ENCODE measurements around the gene TMEM145.

The TMEM145 gene

GRCh38 chr19:42360787-42361544, 47.9 kb downstream of the TMEM145 start:
- Mint-ChIP-seq H3K36me3 (ENCODE audit: insufficient read depth) (peaks cover 2% of the 10 kb centered on the region), H3K4me1 (peaks cover 7% of the 10 kb centered on the region), H3K9me3 (no peaks in the 10 kb centered on the region), H3K27me3 (no peaks in the 10 kb centered on the region), H3K27ac (ENCODE audit: low read depth) (no peak overlapping the region), H3K4me3 (no peak overlapping the region)
- ATAC-seq (replicated peaks; ENCODE audit: extremely low read depth, poor library complexity, severe bottlenecking): no peak
- no peak for DNase-seq (ENCODE audit: low spot score in 2 of 2)

- H3K4me1 Mint-ChIP-seq: peaks cover 7% of the 10 kb centered on the region
- no peak overlapping the region for H3K27ac Mint-ChIP-seq (ENCODE audit: low read depth)
- DNase-seq (ENCODE audit: low spot score in 2 of 2): no peak
- ATAC-seq (replicated peaks; ENCODE audit: extremely low read depth, poor library complexity, severe bottlenecking): no peak
- H3K36me3 Mint-ChIP-seq (ENCODE audit: insufficient read depth): peaks cover 2% of the 10 kb centered on the region
- H3K27me3 Mint-ChIP-seq: no peaks in the 10 kb centered on the region
- no peaks in the 10 kb centered on the region for H3K9me3 Mint-ChIP-seq
- H3K4me3 Mint-ChIP-seq: no peak overlapping the region
Observed at GRCh38 chr19:42361545-42361910, 48.4 kb downstream of the TMEM145 start.

- DNase-seq (ENCODE audit: low spot score in 2 of 2) (no peak), ATAC-seq (replicated peaks; ENCODE audit: extremely low read depth, poor library complexity, severe bottlenecking) (no peak)
- Mint-ChIP-seq H3K27me3 (no peaks in the 10 kb centered on the region), H3K4me1 (peaks cover 7% of the 10 kb centered on the region), H3K27ac (ENCODE audit: low read depth) (no peak overlapping the region), H3K9me3 (no peaks in the 10 kb centered on the region), H3K36me3 (ENCODE audit: insufficient read depth) (peaks cover 2% of the 10 kb centered on the region), H3K4me3 (no peak overlapping the region)
Observed at GRCh38 chr19:42362342-42362741, 49.2 kb downstream of the TMEM145 start.

GRCh38 chr19:42362891-42363440, 49.9 kb downstream of the TMEM145 start:
- no peak overlapping the region for H3K4me3 Mint-ChIP-seq
- no peaks in the 10 kb centered on the region for H3K9me3 Mint-ChIP-seq
- H3K27ac Mint-ChIP-seq (ENCODE audit: low read depth): no peak overlapping the region
- peaks cover 7% of the 10 kb centered on the region for H3K4me1 Mint-ChIP-seq
- peaks cover 2% of the 10 kb centered on the region for H3K36me3 Mint-ChIP-seq (ENCODE audit: insufficient read depth)
- DNase-seq (ENCODE audit: low spot score in 2 of 2) (no peak), ATAC-seq (replicated peaks; ENCODE audit: extremely low read depth, poor library complexity, severe bottlenecking) (no peak)
- no peaks in the 10 kb centered on the region for H3K27me3 Mint-ChIP-seq

- H3K27ac Mint-ChIP-seq (ENCODE audit: low read depth): no peak overlapping the region
- peaks cover 7% of the 10 kb centered on the region for H3K4me1 Mint-ChIP-seq
- no peak for ATAC-seq (replicated peaks; ENCODE audit: extremely low read depth, poor library complexity, severe bottlenecking)
- no peak overlapping the region for H3K4me3 Mint-ChIP-seq
- no peaks in the 10 kb centered on the region for H3K27me3 Mint-ChIP-seq
- DNase-seq (ENCODE audit: low spot score in 2 of 2): no peak
- peaks cover 2% of the 10 kb centered on the region for H3K36me3 Mint-ChIP-seq (ENCODE audit: insufficient read depth)
- no peaks in the 10 kb centered on the region for H3K9me3 Mint-ChIP-seq
Observed at GRCh38 chr19:42363614-42364346, 50.7 kb downstream of the TMEM145 start.

GRCh38 chr19:42366673-42367072, 53.6 kb downstream of the TMEM145 start:
- H3K9me3 Mint-ChIP-seq: no peaks in the 10 kb centered on the region
- ATAC-seq (replicated peaks; ENCODE audit: extremely low read depth, poor library complexity, severe bottlenecking): no peak
- peaks cover 2% of the 10 kb centered on the region for H3K36me3 Mint-ChIP-seq (ENCODE audit: insufficient read depth)
- no peak overlapping the region for H3K27ac Mint-ChIP-seq (ENCODE audit: low read depth)
- no peak overlapping the region for H3K4me3 Mint-ChIP-seq
- peaks cover 7% of the 10 kb centered on the region for H3K4me1 Mint-ChIP-seq
- no peaks in the 10 kb centered on the region for H3K27me3 Mint-ChIP-seq
- no peak for DNase-seq (ENCODE audit: low spot score in 2 of 2)

- no peaks in the 10 kb centered on the region for H3K9me3 Mint-ChIP-seq
- H3K27ac Mint-ChIP-seq (ENCODE audit: low read depth): no peak overlapping the region
- H3K27me3 Mint-ChIP-seq: no peaks in the 10 kb centered on the region
- no peak for ATAC-seq (replicated peaks; ENCODE audit: extremely low read depth, poor library complexity, severe bottlenecking)
- H3K4me3 Mint-ChIP-seq: no peak overlapping the region
- DNase-seq (ENCODE audit: low spot score in 2 of 2): no peak
- peaks cover 7% of the 10 kb centered on the region for H3K4me1 Mint-ChIP-seq
- H3K36me3 Mint-ChIP-seq (ENCODE audit: insufficient read depth): peaks cover 2% of the 10 kb centered on the region
Observed at GRCh38 chr19:42367929-42368328, 54.8 kb downstream of the TMEM145 start.

GRCh38 chr19:42368360-42368759, 55.3 kb downstream of the TMEM145 start:
- Mint-ChIP-seq H3K36me3 (ENCODE audit: insufficient read depth) (peaks cover 2% of the 10 kb centered on the region), H3K27ac (ENCODE audit: low read depth) (no peak overlapping the region)
- no peak for ATAC-seq (replicated peaks; ENCODE audit: extremely low read depth, poor library complexity, severe bottlenecking)

GRCh38 chr19:42368765-42369164, 55.7 kb downstream of the TMEM145 start:
- ATAC-seq (replicated peaks; ENCODE audit: extremely low read depth, poor library complexity, severe bottlenecking) (no peak), DNase-seq (ENCODE audit: low spot score in 2 of 2) (no peak)
- peaks cover under 1% of the 10 kb centered on the region for H3K4me1 Mint-ChIP-seq
- peaks cover 2% of the 10 kb centered on the region for H3K36me3 Mint-ChIP-seq (ENCODE audit: insufficient read depth)
- H3K9me3 Mint-ChIP-seq: no peaks in the 10 kb centered on the region
- H3K27ac Mint-ChIP-seq (ENCODE audit: low read depth): no peak overlapping the region
- no peak overlapping the region for H3K4me3 Mint-ChIP-seq
- no peaks in the 10 kb centered on the region for H3K27me3 Mint-ChIP-seq

More at GRCh38 chr19:42368360-42368759, 55.3 kb downstream of the TMEM145 start:
- no peak overlapping the region for H3K4me3 Mint-ChIP-seq
- H3K27me3 Mint-ChIP-seq: no peaks in the 10 kb centered on the region
- H3K4me1 Mint-ChIP-seq: peaks cover 5% of the 10 kb centered on the region
- no peaks in the 10 kb centered on the region for H3K9me3 Mint-ChIP-seq
- DNase-seq (ENCODE audit: low spot score in 2 of 2): no peak

- H3K4me3 Mint-ChIP-seq: no peak overlapping the region
- ATAC-seq (replicated peaks; ENCODE audit: extremely low read depth, poor library complexity, severe bottlenecking) (no peak), DNase-seq (ENCODE audit: low spot score in 2 of 2) (no peak)
- no peaks in the 10 kb centered on the region for H3K27me3 Mint-ChIP-seq
- peak overlapping the region; percentile 35 for H3K27ac Mint-ChIP-seq (ENCODE audit: low read depth)
- no peaks in the 10 kb centered on the region for H3K36me3 Mint-ChIP-seq (ENCODE audit: insufficient read depth)
- no peaks in the 10 kb centered on the region for H3K9me3 Mint-ChIP-seq
- H3K4me1 Mint-ChIP-seq: no peaks in the 10 kb centered on the region
Observed at GRCh38 chr19:42369433-42370067, 56.4 kb downstream of the TMEM145 start.

GRCh38 chr19:42370068-42370520, 57.0 kb downstream of the TMEM145 start:
- H3K36me3 Mint-ChIP-seq (ENCODE audit: insufficient read depth): no peaks in the 10 kb centered on the region
- no peak overlapping the region for H3K4me3 Mint-ChIP-seq
- H3K9me3 Mint-ChIP-seq: no peaks in the 10 kb centered on the region
- ATAC-seq (replicated peaks; ENCODE audit: extremely low read depth, poor library complexity, severe bottlenecking) (no peak), DNase-seq (ENCODE audit: low spot score in 2 of 2) (no peak)
- peak overlapping the region; percentile 35 for H3K27ac Mint-ChIP-seq (ENCODE audit: low read depth)
- H3K27me3 Mint-ChIP-seq: no peaks in the 10 kb centered on the region
- no peaks in the 10 kb centered on the region for H3K4me1 Mint-ChIP-seq

GRCh38 chr19:42370626-42371175, 57.6 kb downstream of the TMEM145 start:
- DNase-seq (ENCODE audit: low spot score in 2 of 2) (no peak), ATAC-seq (replicated peaks; ENCODE audit: extremely low read depth, poor library complexity, severe bottlenecking) (no peak)
- no peak overlapping the region for H3K27ac Mint-ChIP-seq (ENCODE audit: low read depth)
- H3K27me3 Mint-ChIP-seq: no peaks in the 10 kb centered on the region
- no peaks in the 10 kb centered on the region for H3K9me3 Mint-ChIP-seq
- H3K4me3 Mint-ChIP-seq: no peak overlapping the region
- no peaks in the 10 kb centered on the region for H3K36me3 Mint-ChIP-seq (ENCODE audit: insufficient read depth)
- no peaks in the 10 kb centered on the region for H3K4me1 Mint-ChIP-seq
